ENCODE results near the gene UVRAG.

GRCh38 chr11:76075716-76076115 lies 260.7 kb downstream of the UVRAG start:
- TF ChIP-seq CTCF (IDR thresholded peaks at IDR 0.05 in 4 of 5, conservative IDR thresholded peaks at IDR 0.05 in 1 of 5): no peak
- no peak for TF ChIP-seq POLR2A (IDR thresholded peaks at IDR 0.05)

Measured in gastrocnemius medialis (tissue), 4 donors.